WTC11 (cell line): ENCODE results near the gene AKNAD1. TPM values are rescaled to one million over a fixed set of nuclear protein-coding genes. Genes with fewer than 3 reads are reported as not detected.

Experiments
- ATAC-seq: fragments of 200-7000 bp; cut with Tn5 transposase; 2 replicates; pipeline ENCODE4 v1.10.0; 2021; ENCODE audit warnings: mild to moderate bottlenecking, moderate library complexity
- CTCF ChIA-PET: fragments of 300-600 bp; sonication (Branson Sonifier 250); formaldehyde crosslinking; loops from one replicate; lab custom pipeline; 2021; ENCODE audit warnings: antibody characterized with exemption; lab: Charles Lee
- POLR2A ChIA-PET: fragments of 350-600 bp; sonication (Branson Sonifier 250); formaldehyde crosslinking; loops from one replicate; lab custom pipeline; 2021; ENCODE audit warnings: antibody characterized with exemption; lab: Charles Lee
- DNase-seq: peaks from one replicate; pipeline ENCODE4 v3.0.0; 2021; ENCODE audit warnings: low spot score
- H3K27ac Mint-ChIP-seq: 2 replicates; pipeline ENCODE4 v1.8.0; 2021; ENCODE audit warnings: mixed read lengths
- H3K27me3 Mint-ChIP-seq: 2 replicates; pipeline ENCODE4 v1.8.0; 2021; ENCODE audit warnings: low read depth, mild to moderate bottlenecking, moderate library complexity, mixed read lengths
- H3K36me3 Mint-ChIP-seq: 2 replicates; pipeline ENCODE4 v1.8.0; 2021; ENCODE audit warnings: mixed read lengths
- H3K4me1 Mint-ChIP-seq: 2 replicates; pipeline ENCODE4 v1.8.0; 2022; ENCODE audit warnings: mixed read lengths
- H3K4me3 Mint-ChIP-seq: 2 replicates; pipeline ENCODE4 v1.8.0; 2021; ENCODE audit warnings: mild to moderate bottlenecking, moderate library complexity, mixed read lengths
- H3K9me3 Mint-ChIP-seq: 2 replicates; pipeline ENCODE4 v1.8.0; 2021; ENCODE audit warnings: mixed read lengths
- CBFB ChIP-seq: sonication (generic); formaldehyde crosslinking; IDR thresholded peaks from 2 replicates; pipeline ENCODE4 v1.8.1; 2022; ENCODE audit warnings: mild to moderate bottlenecking, low read depth, missing genetic modification reagents
- GRHL2 ChIP-seq: fragments of 250-450 bp; sonication (Bioruptor Pico); IDR thresholded peaks from 2 replicates; pipeline ENCODE4 v1.8.0; 2022; ENCODE audit warnings: mild to moderate bottlenecking, moderate library complexity; ENCODE audit not compliant: insufficient replicate concordance, severe bottlenecking
- IRF2 ChIP-seq: sonication (generic); formaldehyde crosslinking; IDR thresholded peaks from 2 replicates; pipeline ENCODE4 v1.8.0; 2022; ENCODE audit warnings: low read depth, missing genetic modification reagents, borderline replicate concordance
- JUN ChIP-seq: sonication (generic); formaldehyde crosslinking; IDR thresholded peaks from 2 replicates; pipeline ENCODE4 v1.8.0; 2023; ENCODE audit warnings: mild to moderate bottlenecking, missing genetic modification reagents
- KAT7 ChIP-seq: sonication (generic); formaldehyde crosslinking; IDR thresholded peaks from 2 replicates; pipeline ENCODE4 v1.8.1; 2023; ENCODE audit warnings: missing genetic modification reagents, mild to moderate bottlenecking, borderline replicate concordance
- NFATC4 ChIP-seq: fragments of 250-450 bp; sonication (Bioruptor Pico); IDR thresholded peaks from 2 replicates; pipeline ENCODE4 v1.9.0; 2021; ENCODE audit warnings: mild to moderate bottlenecking
- ZNF121 ChIP-seq: sonication (generic); formaldehyde crosslinking; IDR thresholded peaks from 2 replicates; pipeline ENCODE4 v1.8.0; 2023; ENCODE audit warnings: missing genetic modification reagents
- ZNF232 ChIP-seq: sonication (generic); formaldehyde crosslinking; IDR thresholded peaks from 2 replicates; pipeline ENCODE4 v1.8.0; 2022; ENCODE audit warnings: mild to moderate bottlenecking, missing genetic modification reagents
- ZNF416 ChIP-seq: fragments of 250-450 bp; sonication (Bioruptor Pico); IDR thresholded peaks from 2 replicates; pipeline ENCODE4 v1.9.0; 2021; ENCODE audit warnings: mild to moderate bottlenecking, inconsistent platforms
- ZNF423 ChIP-seq: fragments of 250-450 bp; sonication (Bioruptor Pico); IDR thresholded peaks from 2 replicates; pipeline ENCODE4 v2.1.2; 2022; ENCODE audit warnings: mild to moderate bottlenecking, moderate library complexity
- total RNA-seq: library from RNA; stranded (reverse); gene quantifications from 3 replicates; pipeline ENCODE4 v1.2.3, GENCODE V29; 2021
- TF ChIP-seq, protein P1 (sequence below): sonication (generic); formaldehyde crosslinking; conservative IDR thresholded peaks from 2 replicates; pipeline ENCODE4 v1.8.1; 2022; ENCODE audit warnings: mild to moderate bottlenecking, missing genetic modification reagents
- TF ChIP-seq, protein P2 (sequence below): fragments of 250-450 bp; sonication (Bioruptor Pico); IDR thresholded peaks from 2 replicates; pipeline ENCODE4 v1.9.0; 2021; ENCODE audit warnings: mild to moderate bottlenecking
- TF ChIP-seq, protein P3 (sequence below): sonication (generic); formaldehyde crosslinking; IDR thresholded peaks from 2 replicates; pipeline ENCODE4 v1.8.0; 2023; ENCODE audit warnings: missing genetic modification reagents, mild to moderate bottlenecking, borderline replicate concordance
- TF ChIP-seq, protein P4 (sequence below): sonication (generic); formaldehyde crosslinking; IDR thresholded peaks from 2 replicates; pipeline ENCODE4 v1.8.0; 2023; ENCODE audit warnings: missing genetic modification reagents
- TF ChIP-seq, protein P5 (sequence below): sonication (generic); formaldehyde crosslinking; IDR thresholded peaks from 2 replicates; pipeline ENCODE4 v1.8.1; 2022; ENCODE audit warnings: low read depth, missing genetic modification reagents, borderline replicate concordance
- TF ChIP-seq, protein P6 (sequence below): sonication (generic); formaldehyde crosslinking; IDR thresholded peaks from 2 replicates; pipeline ENCODE4 v1.8.1; 2022; ENCODE audit warnings: mild to moderate bottlenecking, moderate library complexity, missing genetic modification reagents
- TF ChIP-seq, protein P7 (sequence below): sonication (generic); formaldehyde crosslinking; IDR thresholded peaks from 2 replicates; pipeline ENCODE4 v1.8.1; 2023; ENCODE audit warnings: mild to moderate bottlenecking, missing genetic modification reagents

Gene AKNAD1
- total RNA-seq, 1 experiment from 2014 or later = not detected

DNA sequence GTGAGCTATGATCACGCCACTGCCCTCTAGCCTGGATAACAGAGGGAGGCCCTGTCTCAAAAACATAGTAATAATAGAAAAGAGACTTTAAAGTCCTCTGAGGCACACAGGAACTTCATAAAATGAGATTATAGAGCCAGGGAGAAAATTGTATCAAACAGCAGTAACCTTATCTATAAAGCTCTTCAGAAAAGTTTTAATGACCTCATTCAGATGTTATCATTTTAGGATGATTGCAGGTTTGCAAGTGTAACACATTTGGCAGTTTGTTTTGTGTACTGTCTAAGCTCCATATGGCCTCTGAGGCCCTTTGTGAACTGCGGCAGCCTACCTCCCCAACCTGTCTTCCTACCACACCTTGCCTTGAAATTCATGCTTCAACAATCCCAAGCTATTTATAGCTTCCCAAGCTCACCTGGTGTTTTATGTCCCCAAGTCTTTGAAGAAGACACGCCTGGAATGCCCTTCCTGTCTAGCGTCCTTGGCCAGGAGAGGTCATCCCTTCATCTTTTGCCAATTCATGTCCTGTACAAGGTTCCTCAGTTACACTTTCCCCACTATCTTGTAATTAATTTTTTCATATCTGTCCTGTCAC is 8.5 kb upstream of the AKNAD1 start:
- CTCF ChIA-PET = no interaction called here
- POLR2A ChIA-PET = no interaction called here
- DNase-seq = no peak
- H3K27me3 Mint-ChIP-seq = no peaks in the 10 kb centered on the region; the same call in 1 of the 2 replicates
- H3K9me3 Mint-ChIP-seq = no peaks in the 10 kb centered on the region
- no peak overlapping the region for H3K4me3 Mint-ChIP-seq
- ATAC-seq = no peak
- H3K27ac Mint-ChIP-seq = no peak overlapping the region
- peaks cover 10% of the 10 kb centered on the region for H3K4me1 Mint-ChIP-seq
- no peak for TF ChIP-seq ZNF232 (CRISPR knock-in tag)
- TF ChIP-seq KAT7 (CRISPR knock-in tag) = no peak
- TF ChIP-seq, protein P1, sequence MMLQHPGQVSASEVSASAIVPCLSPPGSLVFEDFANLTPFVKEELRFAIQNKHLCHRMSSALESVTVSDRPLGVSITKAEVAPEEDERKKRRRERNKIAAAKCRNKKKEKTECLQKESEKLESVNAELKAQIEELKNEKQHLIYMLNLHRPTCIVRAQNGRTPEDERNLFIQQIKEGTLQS = no peak
- no peak for TF ChIP-seq ZNF121 (CRISPR knock-in tag)
- no peak for TF ChIP-seq GRHL2 (CRISPR knock-in tag)
- TF ChIP-seq, protein P2, sequence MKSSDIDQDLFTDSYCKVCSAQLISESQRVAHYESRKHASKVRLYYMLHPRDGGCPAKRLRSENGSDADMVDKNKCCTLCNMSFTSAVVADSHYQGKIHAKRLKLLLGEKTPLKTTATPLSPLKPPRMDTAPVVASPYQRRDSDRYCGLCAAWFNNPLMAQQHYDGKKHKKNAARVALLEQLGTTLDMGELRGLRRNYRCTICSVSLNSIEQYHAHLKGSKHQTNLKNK (CRISPR knock-in tag) = no peak
- TF ChIP-seq ZNF423 (CRISPR knock-in tag) = no peak
- TF ChIP-seq JUN (CRISPR knock-in tag) = no peak
- no peak for TF ChIP-seq IRF2
- TF ChIP-seq NFATC4 = no peak
- TF ChIP-seq CBFB (CRISPR knock-in tag) = no peak
- TF ChIP-seq, protein P3, sequence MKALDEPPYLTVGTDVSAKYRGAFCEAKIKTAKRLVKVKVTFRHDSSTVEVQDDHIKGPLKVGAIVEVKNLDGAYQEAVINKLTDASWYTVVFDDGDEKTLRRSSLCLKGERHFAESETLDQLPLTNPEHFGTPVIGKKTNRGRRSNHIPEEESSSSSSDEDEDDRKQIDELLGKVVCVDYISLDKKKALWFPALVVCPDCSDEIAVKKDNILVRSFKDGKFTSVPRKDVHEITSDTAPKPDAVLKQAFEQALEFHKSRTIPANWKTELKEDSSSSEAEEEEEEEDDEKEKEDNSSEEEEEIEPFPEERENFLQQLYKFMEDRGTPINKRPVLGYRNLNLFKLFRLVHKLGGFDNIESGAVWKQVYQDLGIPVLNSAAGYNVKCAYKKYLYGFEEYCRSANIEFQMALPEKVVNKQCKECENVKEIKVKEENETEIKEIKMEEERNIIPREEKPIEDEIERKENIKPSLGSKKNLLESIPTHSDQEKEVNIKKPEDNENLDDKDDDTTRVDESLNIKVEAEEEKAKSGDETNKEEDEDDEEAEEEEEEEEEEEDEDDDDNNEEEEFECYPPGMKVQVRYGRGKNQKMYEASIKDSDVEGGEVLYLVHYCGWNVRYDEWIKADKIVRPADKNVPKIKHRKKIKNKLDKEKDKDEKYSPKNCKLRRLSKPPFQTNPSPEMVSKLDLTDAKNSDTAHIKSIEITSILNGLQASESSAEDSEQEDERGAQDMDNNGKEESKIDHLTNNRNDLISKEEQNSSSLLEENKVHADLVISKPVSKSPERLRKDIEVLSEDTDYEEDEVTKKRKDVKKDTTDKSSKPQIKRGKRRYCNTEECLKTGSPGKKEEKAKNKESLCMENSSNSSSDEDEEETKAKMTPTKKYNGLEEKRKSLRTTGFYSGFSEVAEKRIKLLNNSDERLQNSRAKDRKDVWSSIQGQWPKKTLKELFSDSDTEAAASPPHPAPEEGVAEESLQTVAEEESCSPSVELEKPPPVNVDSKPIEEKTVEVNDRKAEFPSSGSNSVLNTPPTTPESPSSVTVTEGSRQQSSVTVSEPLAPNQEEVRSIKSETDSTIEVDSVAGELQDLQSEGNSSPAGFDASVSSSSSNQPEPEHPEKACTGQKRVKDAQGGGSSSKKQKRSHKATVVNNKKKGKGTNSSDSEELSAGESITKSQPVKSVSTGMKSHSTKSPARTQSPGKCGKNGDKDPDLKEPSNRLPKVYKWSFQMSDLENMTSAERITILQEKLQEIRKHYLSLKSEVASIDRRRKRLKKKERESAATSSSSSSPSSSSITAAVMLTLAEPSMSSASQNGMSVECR (CRISPR knock-in tag) = no peak
- TF ChIP-seq, protein P4, sequence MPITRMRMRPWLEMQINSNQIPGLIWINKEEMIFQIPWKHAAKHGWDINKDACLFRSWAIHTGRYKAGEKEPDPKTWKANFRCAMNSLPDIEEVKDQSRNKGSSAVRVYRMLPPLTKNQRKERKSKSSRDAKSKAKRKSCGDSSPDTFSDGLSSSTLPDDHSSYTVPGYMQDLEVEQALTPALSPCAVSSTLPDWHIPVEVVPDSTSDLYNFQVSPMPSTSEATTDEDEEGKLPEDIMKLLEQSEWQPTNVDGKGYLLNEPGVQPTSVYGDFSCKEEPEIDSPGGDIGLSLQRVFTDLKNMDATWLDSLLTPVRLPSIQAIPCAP (CRISPR knock-in tag) = no peak
- no peak for TF ChIP-seq ZNF416 (CRISPR knock-in tag)
- TF ChIP-seq, protein P5, sequence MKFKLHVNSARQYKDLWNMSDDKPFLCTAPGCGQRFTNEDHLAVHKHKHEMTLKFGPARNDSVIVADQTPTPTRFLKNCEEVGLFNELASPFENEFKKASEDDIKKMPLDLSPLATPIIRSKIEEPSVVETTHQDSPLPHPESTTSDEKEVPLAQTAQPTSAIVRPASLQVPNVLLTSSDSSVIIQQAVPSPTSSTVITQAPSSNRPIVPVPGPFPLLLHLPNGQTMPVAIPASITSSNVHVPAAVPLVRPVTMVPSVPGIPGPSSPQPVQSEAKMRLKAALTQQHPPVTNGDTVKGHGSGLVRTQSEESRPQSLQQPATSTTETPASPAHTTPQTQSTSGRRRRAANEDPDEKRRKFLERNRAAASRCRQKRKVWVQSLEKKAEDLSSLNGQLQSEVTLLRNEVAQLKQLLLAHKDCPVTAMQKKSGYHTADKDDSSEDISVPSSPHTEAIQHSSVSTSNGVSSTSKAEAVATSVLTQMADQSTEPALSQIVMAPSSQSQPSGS (CRISPR knock-in tag) = no peak
- TF ChIP-seq, protein P6, sequence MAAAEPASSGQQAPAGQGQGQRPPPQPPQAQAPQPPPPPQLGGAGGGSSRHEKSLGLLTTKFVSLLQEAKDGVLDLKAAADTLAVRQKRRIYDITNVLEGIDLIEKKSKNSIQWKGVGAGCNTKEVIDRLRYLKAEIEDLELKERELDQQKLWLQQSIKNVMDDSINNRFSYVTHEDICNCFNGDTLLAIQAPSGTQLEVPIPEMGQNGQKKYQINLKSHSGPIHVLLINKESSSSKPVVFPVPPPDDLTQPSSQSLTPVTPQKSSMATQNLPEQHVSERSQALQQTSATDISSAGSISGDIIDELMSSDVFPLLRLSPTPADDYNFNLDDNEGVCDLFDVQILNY (CRISPR knock-in tag) = no peak
- TF ChIP-seq, protein P7, sequence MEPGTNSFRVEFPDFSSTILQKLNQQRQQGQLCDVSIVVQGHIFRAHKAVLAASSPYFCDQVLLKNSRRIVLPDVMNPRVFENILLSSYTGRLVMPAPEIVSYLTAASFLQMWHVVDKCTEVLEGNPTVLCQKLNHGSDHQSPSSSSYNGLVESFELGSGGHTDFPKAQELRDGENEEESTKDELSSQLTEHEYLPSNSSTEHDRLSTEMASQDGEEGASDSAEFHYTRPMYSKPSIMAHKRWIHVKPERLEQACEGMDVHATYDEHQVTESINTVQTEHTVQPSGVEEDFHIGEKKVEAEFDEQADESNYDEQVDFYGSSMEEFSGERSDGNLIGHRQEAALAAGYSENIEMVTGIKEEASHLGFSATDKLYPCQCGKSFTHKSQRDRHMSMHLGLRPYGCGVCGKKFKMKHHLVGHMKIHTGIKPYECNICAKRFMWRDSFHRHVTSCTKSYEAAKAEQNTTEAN (CRISPR knock-in tag) = no peak
- H3K36me3 Mint-ChIP-seq = no peaks in the 10 kb centered on the region
